SK-N-SH (cell line): ENCODE measurements around the gene CHL1.

Source experiments
- CHD2 ChIP-seq: fragments of 150-350 bp; IDR thresholded peaks from 2 replicates; pipeline ENCODE4 v1.6.1; 2018; ENCODE audit warnings: low read length; ENCODE audit not compliant: partially characterized antibody
- CTCF ChIP-seq: fragments of 200-600 bp; sonication (generic); IDR thresholded peaks from 2 replicates; pipeline ENCODE4 v1.6.1; 2017; ENCODE audit warnings: antibody characterized with exemption, mild to moderate bottlenecking, moderate library complexity
- IRF3 ChIP-seq: fragments of 150-350 bp; IDR thresholded peaks from 2 replicates; pipeline ENCODE4 v1.6.1; 2016; ENCODE audit warnings: mild to moderate bottlenecking, low read depth, low read length
- MAX ChIP-seq: IDR thresholded peaks from 2 replicates; pipeline ENCODE4 v1.4.0; 2012; ENCODE audit warnings: low read depth
- MXI1 ChIP-seq: IDR thresholded peaks from 2 replicates; pipeline ENCODE4 v1.6.1; 2012; ENCODE audit warnings: mild to moderate bottlenecking, low read depth, low read length, improper control_type of control experiment
- POLR2AphosphoS5 ChIP-seq: IDR thresholded peaks from 2 replicates; pipeline ENCODE4 v1.6.1; 2012; ENCODE audit warnings: low read depth, low read length
- REST ChIP-seq: IDR thresholded peaks from 2 replicates; pipeline ENCODE4 v1.6.1; 2012; ENCODE audit warnings: mild to moderate bottlenecking, low read depth, low read length, moderate library complexity
- RFX5 ChIP-seq: IDR thresholded peaks from 2 replicates; pipeline ENCODE4 v1.6.1; 2012; ENCODE audit warnings: mild to moderate bottlenecking, improper control_type of control experiment, low read length
- SIN3A ChIP-seq: IDR thresholded peaks from 2 replicates; pipeline ENCODE4 v1.6.1; 2012; ENCODE audit warnings: low read depth, mild to moderate bottlenecking, low read length, moderate library complexity, borderline replicate concordance
- SMC3 ChIP-seq: IDR thresholded peaks from 2 replicates; pipeline ENCODE4 v1.6.1; 2012; ENCODE audit warnings: low read depth, low read length, improper control_type of control experiment
- TCF12 ChIP-seq: IDR thresholded peaks from 2 replicates; pipeline ENCODE4 v1.4.0; 2012
- TEAD4 ChIP-seq: IDR thresholded peaks from 2 replicates; pipeline ENCODE4 v1.4.0; 2012; ENCODE audit warnings: mild to moderate bottlenecking, borderline replicate concordance; ENCODE audit not compliant: insufficient read depth
- USF2 ChIP-seq: fragments of 150-350 bp; IDR thresholded peaks from 2 replicates; pipeline ENCODE4 v1.6.1; 2017; ENCODE audit warnings: antibody characterized with exemption, low read length, low read depth, borderline replicate concordance

GRCh38 chr3:332701-333100 is 136.1 kb downstream of the CHL1 start:
- TF ChIP-seq POLR2AphosphoS5 (no peak), CTCF (no peak), TEAD4 (no peak), MXI1 (no peak), RFX5 (no peak), TCF12 (no peak), USF2 (no peak), CHD2 (no peak), REST (no peak), IRF3 (no peak), MAX (no peak), SMC3 (no peak), SIN3A (no peak)
